Ascending aorta (tissue), 2 donors: ENCODE results near the gene CAMTA1. TPM values are rescaled to one million over a fixed set of nuclear protein-coding genes. Genes with fewer than 3 reads are reported as not detected.

ENCODE experiments used
- DNase-seq, 2 donors: peaks; one replicate each; pipeline ENCODE4 v3.0.0-alpha.2; 2019; ENCODE audit warnings: low spot score in 2 of 2
- H3K27ac ChIP-seq, 2 donors: fragments of 200-600 bp; sonication (generic); one replicate each; pipeline ENCODE4 v1.5.1; 2016 to 2017; ENCODE audit warnings: mild to moderate bottlenecking in 1 of 2
- H3K27me3 ChIP-seq: fragments of 200-600 bp; sonication (generic); one replicate; pipeline ENCODE4 v1.5.1; 2017
- H3K36me3 ChIP-seq, 2 donors: fragments of 200-600 bp; sonication (generic); one replicate each; pipeline ENCODE4 v1.5.1; 2016
- H3K4me1 ChIP-seq, 2 donors: fragments of 200-600 bp; sonication (generic); one replicate each; pipeline ENCODE4 v1.5.1; 2016 to 2017; ENCODE audit warnings: mild to moderate bottlenecking in 1 of 2
- H3K4me3 ChIP-seq, 2 donors: fragments of 200-600 bp; sonication (generic); one replicate each; pipeline ENCODE4 v1.5.1; 2016 to 2017; ENCODE audit warnings: mild to moderate bottlenecking in 1 of 2
- H3K9me3 ChIP-seq, 2 donors: fragments of 200-600 bp; sonication (generic); one replicate each; pipeline ENCODE4 v1.5.1; 2016
- CTCF ChIP-seq, 3 experiments: fragments of 200-600 bp in 2 of 3; fragments of 450-650 bp in 1 of 3; sonication (generic) in 2 of 3; IDR thresholded peaks; one replicate each; pipeline ENCODE4 v1.5.1; 2016 to 2019; ENCODE audit warnings: antibody characterized with exemption in 3 of 3, mild to moderate bottlenecking in 1 of 3, moderate library complexity in 1 of 3
- intact Hi-C: fragments of 100-400 bp; cut with DNase I; formaldehyde crosslinking; loops from one replicate; pipeline ENCODE4 v1.15.1; 2023
- total RNA-seq: library from RNA; depleted of rRNA; stranded (reverse); fragments of >200 nt; gene quantifications from one replicate; pipeline ENCODE4 v1.1.0, GENCODE V29; 2016

The CAMTA1 gene
- total RNA-seq, 1 donor from 2014 or later = 53.3 TPM

- TF ChIP-seq CTCF (IDR thresholded peaks at IDR 0.05) = no peak
- no peaks in the 10 kb centered on the region for H3K36me3 ChIP-seq
- H3K27me3 ChIP-seq = no peaks in the 10 kb centered on the region
- H3K9me3 ChIP-seq = no peaks in the 10 kb centered on the region
- H3K4me1 ChIP-seq = no peaks in the 10 kb centered on the region
- intact Hi-C loops = no loop called here
- H3K4me3 ChIP-seq = no peak overlapping the region
- no peak for DNase-seq
- H3K27ac ChIP-seq = no peak overlapping the region
Observed at GRCh38 chr1:7590426-7590790, 805.2 kb downstream of the CAMTA1 start.

GRCh38 chr1:7591565-7591964 is 806.3 kb downstream of the CAMTA1 start:
- no peaks in the 10 kb centered on the region for H3K27me3 ChIP-seq
- H3K27ac ChIP-seq = no peak overlapping the region
- no peaks in the 10 kb centered on the region for H3K9me3 ChIP-seq
- intact Hi-C loops = no loop called here
- H3K4me3 ChIP-seq = no peak overlapping the region
- no peak for DNase-seq
- H3K36me3 ChIP-seq = no peaks in the 10 kb centered on the region
- no peak for TF ChIP-seq CTCF (IDR thresholded peaks at IDR 0.05)
- no peaks in the 10 kb centered on the region for H3K4me1 ChIP-seq

GRCh38 chr1:7592120-7592798 is 807.0 kb downstream of the CAMTA1 start:
- intact Hi-C loops = no loop called here
- Histone ChIP-seq H3K36me3 (no peaks in the 10 kb centered on the region), H3K4me3 (no peak overlapping the region), H3K27ac (no peak overlapping the region), H3K4me1 (no peaks in the 10 kb centered on the region), H3K27me3 (no peaks in the 10 kb centered on the region), H3K9me3 (no peaks in the 10 kb centered on the region)
- TF ChIP-seq CTCF (IDR thresholded peaks at IDR 0.05) = no peak
- peak in 1 of 2 donors; percentile 31 for DNase-seq

- no peaks in the 10 kb centered on the region for H3K4me1 ChIP-seq
- TF ChIP-seq CTCF (IDR thresholded peaks at IDR 0.05) = no peak
- no peak overlapping the region for H3K4me3 ChIP-seq
- intact Hi-C loops = no loop called here
- no peaks in the 10 kb centered on the region for H3K36me3 ChIP-seq
- no peak overlapping the region for H3K27ac ChIP-seq
- no peaks in the 10 kb centered on the region for H3K27me3 ChIP-seq
- DNase-seq = peak in 1 of 2 donors; percentile 30
- no peaks in the 10 kb centered on the region for H3K9me3 ChIP-seq
Observed at GRCh38 chr1:7594002-7594713, 808.9 kb downstream of the CAMTA1 start.

- Histone ChIP-seq H3K36me3 (no peaks in the 10 kb centered on the region), H3K4me3 (no peak overlapping the region), H3K27me3 (no peaks in the 10 kb centered on the region), H3K27ac (no peak overlapping the region), H3K4me1 (no peaks in the 10 kb centered on the region), H3K9me3 (no peaks in the 10 kb centered on the region)
- intact Hi-C loops = no loop called here
- peak in 1 of 2 donors; percentile 35 for DNase-seq
- TF ChIP-seq CTCF (IDR thresholded peaks at IDR 0.05) = no peak
Observed at GRCh38 chr1:7594714-7595295, 809.6 kb downstream of the CAMTA1 start.
